A172 (cell line): Measurements from ENCODE around the gene CLN6. TPM values are rescaled to one million over a fixed set of nuclear protein-coding genes. Genes with fewer than 3 reads are reported as not detected.
"Not testable (repeated sequence)": the region's sequence is repeated elsewhere in the genome, so short reads cannot be mapped to it uniquely, and the experiment has no call there.

ENCODE experiments used
- DNase-seq: peaks from one replicate; pipeline ENCODE4 v3.0.0-alpha.2; 2015; ENCODE audit warnings: low spot score
- total RNA-seq: library from RNA; depleted of rRNA; stranded (reverse); fragments of >200 nt; shearing (Covaris generic); gene quantifications from 2 replicates; pipeline ENCODE4 v1.2.3, GENCODE V29; 2014

CLN6 gene
- total RNA-seq, 1 experiment from 2014 or later, result 26.1 TPM

DNA sequence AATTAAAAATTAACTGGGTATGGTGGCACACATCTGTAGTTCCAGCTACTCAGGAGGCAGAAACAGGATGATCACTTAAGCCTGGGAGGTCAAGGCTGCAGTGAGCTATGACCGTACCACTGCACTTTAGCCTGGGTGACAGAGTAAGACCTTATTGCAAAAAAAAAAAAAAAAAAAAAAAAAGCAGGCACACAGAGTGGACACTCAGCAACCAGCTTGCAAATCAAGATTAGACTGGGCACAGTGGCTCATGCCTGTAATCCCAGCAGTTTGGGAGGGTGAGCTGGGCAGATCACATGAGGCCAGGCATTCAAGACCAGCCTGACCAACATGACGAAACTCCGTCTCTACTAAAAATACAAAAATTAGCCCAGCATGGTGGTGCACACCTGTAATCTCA, 5.4 kb downstream of the CLN6 start:
- no peak for DNase-seq

- no peak for DNase-seq
Observed at GRCh38 chr15:68223171-68223570, 6.4 kb downstream of the CLN6 start.

DNA sequence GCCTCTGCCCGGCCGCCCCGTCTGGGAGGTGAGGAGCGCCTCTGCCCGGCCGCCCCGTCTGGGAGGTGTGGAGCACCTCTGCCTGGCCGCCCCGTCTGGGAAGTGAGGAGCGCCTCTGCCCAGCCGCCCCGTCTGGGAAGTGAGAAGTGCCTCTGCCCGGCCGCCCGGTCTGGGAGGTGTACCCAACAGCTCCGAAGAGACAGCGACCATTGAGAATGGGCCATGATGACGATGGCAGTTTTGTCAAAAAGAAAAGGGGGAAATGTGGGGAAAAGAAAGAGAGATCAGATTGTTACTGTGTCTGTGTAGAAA, 7.1 kb downstream of the CLN6 start:
- DNase-seq, result not testable (repeated sequence)

GRCh38 chr15:68221530-68222431, 7.7 kb downstream of the CLN6 start:
- not testable (repeated sequence) for DNase-seq

- no peak for DNase-seq
Observed at GRCh38 chr15:68220967-68221366, 8.6 kb downstream of the CLN6 start.

- DNase-seq, result no peak
Observed at GRCh38 chr15:68220489-68220888, 9.0 kb downstream of the CLN6 start.

GRCh38 chr15:68218847-68219798, 10.4 kb downstream of the CLN6 start:
- no peak for DNase-seq

- DNase-seq, result no peak
Observed at GRCh38 chr15:68218331-68218730, 11.2 kb downstream of the CLN6 start.

DNA sequence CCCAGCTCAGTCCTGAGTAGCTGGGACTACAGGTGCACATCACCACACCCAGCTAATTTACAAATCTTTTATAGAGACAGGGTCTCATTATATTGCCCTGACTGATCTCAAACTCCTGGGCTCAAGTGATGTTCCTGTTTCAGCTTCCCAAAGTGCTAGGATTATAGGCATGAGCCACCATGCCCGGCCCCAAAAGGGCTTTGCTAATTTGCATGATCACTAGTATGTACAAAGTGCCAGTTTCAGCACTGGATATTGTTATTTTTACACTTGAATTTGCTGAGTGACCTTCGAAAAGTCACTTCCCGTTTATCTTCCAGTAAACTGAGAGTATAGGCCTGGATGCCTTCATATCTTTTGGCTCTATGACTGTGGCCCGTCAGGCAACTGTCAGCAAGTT, 12.2 kb downstream of the CLN6 start:
- DNase-seq, result no peak

GRCh38 chr15:68214838-68215254, 14.7 kb downstream of the CLN6 start:
- DNase-seq, result no peak

GRCh38 chr15:68213991-68214837, 15.3 kb downstream of the CLN6 start:
- no peak for DNase-seq

DNA sequence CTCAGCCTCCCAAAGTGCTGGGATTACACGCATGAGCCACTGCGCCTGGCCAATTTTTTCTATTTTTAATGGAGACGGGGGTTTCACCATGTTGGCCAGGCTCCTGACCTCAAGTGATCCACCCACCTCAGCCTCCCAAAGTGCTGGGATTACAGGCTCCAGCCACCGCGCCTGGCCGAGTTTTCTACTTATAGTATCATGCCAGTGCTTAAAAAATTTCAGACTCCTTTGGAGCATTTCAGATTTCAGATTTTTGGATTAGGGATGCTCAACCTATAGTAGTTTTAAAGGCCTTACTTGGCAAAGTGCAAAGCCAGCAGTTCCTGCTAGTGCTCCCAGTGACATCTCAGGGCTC, 16.1 kb downstream of the CLN6 start:
- not testable (repeated sequence) for DNase-seq

GRCh38 chr15:68211656-68212320, 17.7 kb downstream of the CLN6 start:
- DNase-seq, result no peak

- no peak for DNase-seq
Observed at GRCh38 chr15:68210821-68211655, 18.5 kb downstream of the CLN6 start.

- no peak for DNase-seq
Observed at GRCh38 chr15:68210409-68210756, 19.1 kb downstream of the CLN6 start.

DNA sequence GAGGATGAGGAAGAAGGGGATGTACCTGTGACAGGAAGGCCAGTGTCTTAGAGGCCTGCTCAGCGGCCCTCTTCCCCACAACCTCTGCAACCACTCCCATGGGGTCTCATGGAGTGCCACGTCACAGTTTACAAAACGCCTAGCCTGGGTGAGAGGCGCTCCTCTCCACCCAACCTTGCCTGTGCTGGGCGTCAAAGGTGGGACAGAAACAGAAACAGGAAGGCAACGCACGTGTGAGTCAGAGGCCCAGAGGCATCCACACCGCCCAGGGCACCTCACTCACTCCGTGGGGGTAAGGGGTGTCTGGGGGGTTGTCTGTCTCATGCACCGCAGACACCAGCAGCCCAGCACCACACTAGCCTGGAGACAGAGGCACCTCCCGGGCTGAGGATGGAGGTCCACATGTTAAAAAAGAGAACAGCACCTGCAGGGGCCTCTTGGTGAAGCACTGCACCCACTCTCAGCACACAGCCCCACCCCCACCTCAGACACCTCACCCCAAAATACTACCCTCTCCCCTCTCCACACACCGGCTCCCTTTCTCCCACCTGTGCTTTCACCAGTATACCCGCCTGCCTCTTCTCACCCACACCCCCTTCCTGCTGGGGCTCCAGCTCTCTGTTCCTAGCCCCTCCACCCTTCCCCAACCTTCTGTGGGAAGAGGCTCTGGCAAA, 19.7 kb downstream of the CLN6 start:
- DNase-seq, result no peak

DNA sequence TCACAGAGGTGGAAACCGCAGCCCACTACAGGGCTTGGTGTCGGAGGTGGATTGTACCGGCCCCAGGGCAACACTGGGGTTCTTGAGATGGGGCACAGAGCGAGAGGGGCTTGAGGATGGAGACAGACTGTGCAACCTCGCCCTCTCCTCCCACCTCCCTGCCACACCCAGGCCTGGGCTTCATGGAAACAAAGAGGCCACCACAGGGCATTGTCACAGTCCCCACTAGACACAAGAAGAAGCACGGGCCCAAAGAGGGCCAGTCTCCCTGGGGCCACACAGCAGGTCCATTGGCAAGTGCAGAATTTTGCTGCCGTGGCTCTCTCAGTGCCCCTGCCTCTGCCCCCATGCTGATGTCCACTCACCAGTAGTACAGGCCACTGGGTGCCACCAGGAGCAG, 20.3 kb downstream of the CLN6 start:
- DNase-seq, result no peak

GRCh38 chr15:68208636-68209240, 20.8 kb downstream of the CLN6 start:
- no peak for DNase-seq

GRCh38 chr15:68208136-68208535, 21.4 kb downstream of the CLN6 start:
- DNase-seq, result no peak
